Coronary artery (tissue), 2 donors: ENCODE data around the gene SPTB.
"Not testable (repeated sequence)": the region's sequence is repeated elsewhere in the genome, so short reads cannot be mapped to it uniquely, and the experiment has no call there.

Source experiments
- DNase-seq: peaks from one replicate; pipeline ENCODE4 v3.0.0-alpha.2; 2017; ENCODE audit warnings: low spot score
- H3K27ac ChIP-seq, 2 donors: fragments of 200-600 bp; sonication (generic); one replicate each; pipeline ENCODE4 v1.5.1; 2016 to 2019
- H3K4me3 ChIP-seq: fragments of 200-600 bp; sonication (generic); 2 replicates; pipeline ENCODE4 v1.5.1; 2016; ENCODE audit warnings: mild to moderate bottlenecking, moderate library complexity
- TF ChIP-seq, protein P1 (sequence below): fragments of 200-600 bp; sonication (generic); IDR thresholded peaks from one replicate; pipeline ENCODE4 v1.5.1; 2019; ENCODE audit warnings: antibody characterized with exemption

SPTB gene

DNA sequence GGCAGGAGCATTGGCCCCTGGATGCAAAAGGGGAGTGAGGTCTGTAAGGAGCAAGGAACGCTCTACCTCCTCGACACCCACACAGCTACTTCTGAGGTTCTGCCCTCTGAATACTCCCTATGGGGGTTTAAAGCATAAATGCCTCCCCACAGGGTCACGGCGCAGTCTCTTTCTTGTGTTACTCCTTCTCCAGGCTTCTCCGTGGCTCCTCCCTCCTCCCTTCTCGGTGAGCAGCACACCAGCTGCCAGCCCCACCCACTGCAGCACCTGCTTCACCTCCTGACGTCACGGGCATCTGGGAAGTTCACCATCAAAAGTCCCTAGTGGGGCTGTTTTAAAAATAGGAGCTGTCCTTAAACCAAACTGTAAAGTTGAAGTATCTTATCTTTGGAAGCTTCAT, 67.3 kb downstream of the SPTB start:
- TF ChIP-seq, protein P1, sequence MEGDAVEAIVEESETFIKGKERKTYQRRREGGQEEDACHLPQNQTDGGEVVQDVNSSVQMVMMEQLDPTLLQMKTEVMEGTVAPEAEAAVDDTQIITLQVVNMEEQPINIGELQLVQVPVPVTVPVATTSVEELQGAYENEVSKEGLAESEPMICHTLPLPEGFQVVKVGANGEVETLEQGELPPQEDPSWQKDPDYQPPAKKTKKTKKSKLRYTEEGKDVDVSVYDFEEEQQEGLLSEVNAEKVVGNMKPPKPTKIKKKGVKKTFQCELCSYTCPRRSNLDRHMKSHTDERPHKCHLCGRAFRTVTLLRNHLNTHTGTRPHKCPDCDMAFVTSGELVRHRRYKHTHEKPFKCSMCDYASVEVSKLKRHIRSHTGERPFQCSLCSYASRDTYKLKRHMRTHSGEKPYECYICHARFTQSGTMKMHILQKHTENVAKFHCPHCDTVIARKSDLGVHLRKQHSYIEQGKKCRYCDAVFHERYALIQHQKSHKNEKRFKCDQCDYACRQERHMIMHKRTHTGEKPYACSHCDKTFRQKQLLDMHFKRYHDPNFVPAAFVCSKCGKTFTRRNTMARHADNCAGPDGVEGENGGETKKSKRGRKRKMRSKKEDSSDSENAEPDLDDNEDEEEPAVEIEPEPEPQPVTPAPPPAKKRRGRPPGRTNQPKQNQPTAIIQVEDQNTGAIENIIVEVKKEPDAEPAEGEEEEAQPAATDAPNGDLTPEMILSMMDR, result no peak
- Histone ChIP-seq H3K27ac (peak overlapping the region; percentile 34 to 53), H3K4me3 (no peak overlapping the region)
- no peak for DNase-seq

DNA sequence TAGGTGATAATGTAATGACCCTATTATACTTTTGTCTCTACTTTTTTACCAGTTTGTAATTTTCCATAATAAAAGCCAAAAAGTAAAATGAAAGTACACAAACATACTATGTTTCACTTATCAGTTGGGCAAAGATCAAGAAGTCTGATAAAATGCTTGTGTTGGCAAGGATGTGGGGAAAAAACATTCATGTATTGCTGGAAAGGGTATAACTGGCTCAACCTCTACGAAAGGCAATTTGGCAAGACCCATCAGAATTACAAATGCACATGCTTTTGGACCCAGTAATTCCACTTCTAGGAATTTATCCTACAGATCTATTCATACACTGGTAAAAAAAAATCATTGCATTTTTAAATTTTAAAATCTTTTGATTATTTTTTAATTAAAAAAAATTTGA, 68.0 kb downstream of the SPTB start:
- no peak for DNase-seq
- TF ChIP-seq, protein P1, result no peak
- Histone ChIP-seq H3K4me3 (no peak overlapping the region), H3K27ac (peak overlapping the region in 1 of 2 donors; percentile 34)

DNA sequence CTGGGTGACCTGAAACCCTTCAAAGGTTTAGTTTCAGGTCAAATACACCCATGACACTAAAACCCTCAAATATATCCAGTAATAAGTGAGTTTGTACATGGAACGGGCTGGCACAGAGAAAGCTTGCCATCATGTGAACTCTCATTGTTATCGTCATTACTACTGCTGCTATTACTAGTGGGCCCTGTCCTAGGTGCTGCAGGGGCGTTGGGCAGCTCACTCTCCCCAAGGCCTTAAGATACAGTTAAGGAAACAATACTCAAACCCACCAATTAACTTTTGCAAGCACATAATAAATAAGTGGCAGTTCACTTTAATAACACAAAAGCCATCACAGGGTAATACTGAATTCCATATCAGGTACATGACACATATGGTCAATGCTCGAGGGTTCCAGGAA, 71.3 kb downstream of the SPTB start:
- TF ChIP-seq, protein P1, result no peak
- Histone ChIP-seq H3K4me3 (no peak overlapping the region), H3K27ac (peak overlapping the region in 1 of 2 donors; percentile 17)
- DNase-seq, result no peak

DNA sequence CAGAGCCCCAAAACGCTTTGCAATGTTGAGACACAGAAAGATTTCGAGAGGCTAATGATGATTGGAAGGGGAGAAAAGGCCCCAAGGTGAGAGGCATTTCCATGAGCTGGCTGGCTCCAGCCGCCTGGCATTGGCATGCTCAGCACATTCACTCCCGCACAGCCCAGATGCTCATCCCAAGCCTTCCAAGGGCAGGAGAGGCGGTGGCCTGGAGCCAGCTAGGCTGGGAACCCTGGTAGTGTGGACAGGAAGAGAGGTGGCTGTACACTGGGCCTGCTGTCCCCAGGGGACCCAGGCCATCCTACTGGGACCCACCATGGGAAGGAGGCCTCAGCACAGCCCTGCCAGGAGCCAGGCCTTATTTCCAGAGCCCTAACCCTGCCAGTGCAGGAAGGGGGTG, 72.2 kb downstream of the SPTB start:
- Histone ChIP-seq H3K27ac (peak overlapping the region; percentile 86), H3K4me3 (no peak overlapping the region)

DNA sequence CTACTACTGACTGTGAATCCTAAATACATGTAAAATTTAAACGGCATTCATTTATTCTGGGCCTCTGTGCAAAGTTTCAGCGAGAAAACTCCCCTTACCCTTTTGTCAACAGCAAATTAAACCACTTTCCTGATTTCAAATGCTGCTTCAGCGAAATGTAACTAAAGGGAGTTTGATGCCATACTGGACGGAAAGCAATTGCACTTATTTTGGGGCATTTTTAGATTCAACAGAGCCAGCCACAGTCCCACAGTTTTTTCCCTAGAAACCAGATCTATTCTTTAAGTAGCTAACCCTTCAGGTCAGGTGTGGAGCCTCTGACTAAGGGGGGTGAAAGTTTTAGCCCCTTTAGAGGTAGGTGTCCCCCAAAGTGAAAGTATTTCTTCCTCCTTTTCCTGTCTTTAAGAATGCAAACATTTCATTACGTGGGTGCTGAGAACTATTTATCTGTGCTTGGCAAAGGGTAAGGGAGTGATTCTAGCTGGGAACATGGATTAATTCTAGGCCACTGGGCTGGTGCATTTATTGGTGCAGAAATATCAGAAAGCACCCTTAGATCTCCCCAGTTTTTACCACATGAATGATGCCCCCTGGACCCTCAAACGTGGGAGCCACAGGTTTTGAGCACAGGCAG, 72.7 kb downstream of the SPTB start:
- no peak for DNase-seq
- TF ChIP-seq, protein P1, result no peak
- Histone ChIP-seq H3K4me3 (no peak overlapping the region), H3K27ac (peak overlapping the region; percentile 86)

More for the DNA sequence above, 72.2 kb downstream of the SPTB start:
- TF ChIP-seq, protein P1, result no peak
- DNase-seq, result no peak

DNA sequence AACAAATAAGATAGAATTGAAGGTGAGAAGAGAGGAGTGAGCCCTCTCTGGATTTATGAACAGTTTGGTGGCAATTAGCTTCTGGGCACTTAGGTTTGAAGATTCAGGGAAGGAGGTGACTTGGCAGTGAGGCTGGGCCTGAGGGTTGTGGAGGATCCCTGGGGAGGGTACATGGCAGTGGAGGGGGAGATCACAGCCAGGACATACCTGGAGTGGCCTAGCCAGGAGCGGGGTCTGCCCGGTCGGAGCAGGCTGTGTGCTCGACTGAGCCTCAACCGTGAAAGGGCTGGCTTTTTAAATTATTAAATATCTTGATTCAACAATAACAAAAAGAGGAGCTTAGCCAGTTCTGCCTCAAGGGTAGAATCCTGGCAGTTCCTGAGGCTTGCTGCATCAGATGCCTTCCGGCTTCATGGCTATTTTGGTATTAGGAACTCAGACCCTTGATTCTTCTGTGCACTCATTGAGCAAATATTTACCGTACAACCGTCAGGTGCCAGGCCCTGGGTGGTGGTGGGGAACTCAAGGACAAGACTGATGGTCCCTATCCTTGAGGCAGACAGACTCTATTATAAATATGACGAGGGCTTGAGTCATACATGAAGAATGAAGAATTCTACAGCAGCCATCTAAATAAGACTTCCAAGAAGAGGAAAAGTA, 73.4 kb downstream of the SPTB start:
- TF ChIP-seq, protein P1, result no peak
- Histone ChIP-seq H3K27ac (peak overlapping the region; percentile 86), H3K4me3 (no peak overlapping the region)
- no peak for DNase-seq

DNA sequence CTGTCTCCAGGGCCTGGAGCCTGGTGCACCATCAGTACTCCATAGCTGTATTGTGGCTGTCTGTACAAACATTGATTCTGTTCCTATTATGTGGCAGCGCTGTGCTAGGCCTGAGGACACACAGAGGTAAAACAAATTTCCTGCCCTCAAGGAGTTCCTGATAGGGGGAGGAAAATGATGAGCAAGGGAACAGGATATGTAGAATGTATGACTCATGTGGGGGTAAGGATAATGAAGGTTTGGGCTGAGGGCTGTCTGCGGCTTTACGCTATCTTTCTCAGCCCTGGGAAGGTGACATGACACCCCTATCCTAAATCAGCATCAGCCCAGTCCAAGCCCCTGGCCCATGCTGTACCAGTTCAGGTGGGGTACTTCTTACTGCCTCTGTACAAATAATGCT, 74.1 kb downstream of the SPTB start:
- H3K4me3 ChIP-seq, DNase-seq: not testable (repeated sequence)
- peak overlapping the region; percentile 86 for H3K27ac ChIP-seq
